KBM-7 (cell line): Measurements from ENCODE around the gene ZBTB40.

Experiments
- DNase-seq: peaks from one replicate; pipeline ENCODE4 v3.0.0-alpha.2; 2015
- in situ Hi-C: fragments of 300-500 bp; cut with MboI; formaldehyde crosslinking; loops from 2 replicates; pipeline ENCODE4 v1.14.3; 2020; ENCODE audit warnings: low sequenced_read_pairs, low pct_unique_long_range_greater_than_20kb, mixed read lengths

The ZBTB40 gene

GRCh38 chr1:22567994-22568393 lies 116.3 kb downstream of the ZBTB40 start:
- in situ Hi-C loops = no loop called here
- no peak for DNase-seq

DNA sequence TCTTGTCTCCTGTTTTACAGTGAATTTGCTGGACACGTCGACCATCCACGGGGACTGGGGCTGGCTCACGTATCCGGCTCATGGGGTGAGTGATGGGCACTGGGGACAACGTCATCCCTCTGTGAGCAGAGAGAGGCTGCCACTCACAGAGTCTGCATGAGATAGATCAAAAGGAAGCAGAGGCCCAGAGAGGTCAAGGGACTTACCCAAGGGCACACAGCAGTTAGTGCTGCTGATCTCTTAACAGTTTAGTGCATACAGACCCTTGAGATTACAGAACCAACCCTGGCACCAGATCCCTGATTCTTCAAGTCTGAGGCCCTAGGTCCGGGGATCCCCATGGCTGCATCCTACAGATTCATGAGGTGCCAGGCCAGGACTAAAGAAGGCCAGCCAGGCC lies 117.6 kb downstream of the ZBTB40 start:
- in situ Hi-C loops = no loop called here
- no peak for DNase-seq

GRCh38 chr1:22570140-22570909 lies 118.7 kb downstream of the ZBTB40 start:
- no peak for DNase-seq
- in situ Hi-C loops = no loop called here

GRCh38 chr1:22572818-22573217 lies 121.2 kb downstream of the ZBTB40 start:
- in situ Hi-C loops = no loop called here
- no peak for DNase-seq

- DNase-seq = no peak
- in situ Hi-C loops = no loop called here
Observed at GRCh38 chr1:22573237-22573636, 121.6 kb downstream of the ZBTB40 start.

- no peak for DNase-seq
Observed at GRCh38 chr1:22575532-22576149, 124.0 kb downstream of the ZBTB40 start.

DNA sequence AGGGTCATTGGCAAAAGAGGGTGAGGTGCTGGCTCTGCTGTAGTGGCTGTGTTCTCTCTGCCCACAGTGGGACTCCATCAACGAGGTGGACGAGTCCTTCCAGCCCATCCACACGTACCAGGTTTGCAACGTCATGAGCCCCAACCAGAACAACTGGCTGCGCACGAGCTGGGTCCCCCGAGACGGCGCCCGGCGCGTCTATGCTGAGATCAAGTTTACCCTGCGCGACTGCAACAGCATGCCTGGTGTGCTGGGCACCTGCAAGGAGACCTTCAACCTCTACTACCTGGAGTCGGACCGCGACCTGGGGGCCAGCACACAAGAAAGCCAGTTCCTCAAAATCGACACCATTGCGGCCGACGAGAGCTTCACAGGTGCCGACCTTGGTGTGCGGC lies 124.5 kb downstream of the ZBTB40 start:
- no peak for DNase-seq
- in situ Hi-C loops = no loop called here

More at GRCh38 chr1:22575532-22576149, 124.0 kb downstream of the ZBTB40 start:
- in situ Hi-C loops = no loop called here

- in situ Hi-C loops = no loop called here
- no peak for DNase-seq
Observed at GRCh38 chr1:22576617-22577016, 125.0 kb downstream of the ZBTB40 start.

DNA sequence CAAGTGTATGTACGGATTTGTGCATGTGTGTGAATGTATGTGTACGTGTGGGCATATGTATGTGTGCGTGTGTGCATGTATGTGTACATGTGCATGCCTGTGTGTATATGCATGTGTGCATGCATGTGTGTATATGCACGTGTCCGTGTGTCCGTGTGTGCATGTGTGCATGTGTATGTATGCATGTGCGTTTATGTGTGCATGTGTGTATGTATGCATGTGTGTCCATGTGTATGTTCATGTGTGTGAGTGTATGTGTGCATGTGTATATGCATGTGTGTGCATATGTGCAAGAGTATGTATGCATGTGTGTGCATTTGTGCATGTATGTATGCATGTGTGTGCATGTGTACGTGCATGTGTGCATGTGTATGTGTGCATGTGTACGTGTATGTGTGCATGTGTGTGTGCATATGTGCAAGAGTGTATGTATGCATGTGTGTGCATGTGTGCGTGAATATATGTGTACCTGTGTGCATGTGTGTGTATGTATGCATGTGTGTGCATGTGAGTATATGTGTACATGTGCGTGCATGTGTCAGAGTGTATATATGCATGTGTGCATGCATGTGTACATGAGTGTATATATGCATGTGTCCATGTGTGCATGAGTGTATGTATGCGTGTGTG lies 127.2 kb downstream of the ZBTB40 start:
- in situ Hi-C loops = no loop called here
- DNase-seq = no peak

DNA sequence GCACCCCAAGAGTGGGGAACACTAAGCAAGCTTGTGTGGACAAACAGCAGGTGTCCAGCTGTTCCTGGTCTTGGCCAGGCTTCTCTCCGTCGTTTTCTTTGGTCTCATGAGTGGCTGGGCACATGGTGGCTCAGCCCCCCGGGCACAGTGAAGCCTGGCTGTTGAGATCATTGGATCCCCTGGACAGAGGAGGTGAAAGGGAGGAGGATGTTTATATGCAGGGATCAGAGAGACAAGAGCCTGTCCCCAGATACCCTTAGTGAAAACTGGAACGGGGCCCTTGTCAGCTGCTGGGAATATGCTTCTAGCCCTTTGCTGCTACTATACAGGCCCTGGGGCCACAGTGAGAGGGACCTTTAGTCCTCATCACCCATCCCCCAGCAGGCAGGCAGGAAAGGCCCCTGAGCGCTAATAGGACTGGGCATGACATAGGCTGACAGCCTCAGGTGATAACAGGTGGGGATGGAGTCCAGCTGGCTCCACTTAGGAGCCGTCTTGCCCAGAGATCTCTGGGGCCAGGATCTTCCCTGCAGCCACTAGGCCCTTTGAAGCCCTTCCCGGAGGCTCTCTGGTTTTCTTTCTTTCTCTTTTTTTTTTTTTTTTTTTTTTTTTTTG lies 128.0 kb downstream of the ZBTB40 start:
- DNase-seq = no peak
- in situ Hi-C loops = no loop called here
